HUDEP-2 (cell line): ENCODE data around the gene PRKD2.

Source experiments
- DNase-seq, 76 experiments: peaks; one replicate each; lab custom pipeline; 2025; ENCODE audit not compliant: unreplicated experiment in 76 of 76; lab: John Stamatoyannopoulos, UW

The PRKD2 gene

DNA sequence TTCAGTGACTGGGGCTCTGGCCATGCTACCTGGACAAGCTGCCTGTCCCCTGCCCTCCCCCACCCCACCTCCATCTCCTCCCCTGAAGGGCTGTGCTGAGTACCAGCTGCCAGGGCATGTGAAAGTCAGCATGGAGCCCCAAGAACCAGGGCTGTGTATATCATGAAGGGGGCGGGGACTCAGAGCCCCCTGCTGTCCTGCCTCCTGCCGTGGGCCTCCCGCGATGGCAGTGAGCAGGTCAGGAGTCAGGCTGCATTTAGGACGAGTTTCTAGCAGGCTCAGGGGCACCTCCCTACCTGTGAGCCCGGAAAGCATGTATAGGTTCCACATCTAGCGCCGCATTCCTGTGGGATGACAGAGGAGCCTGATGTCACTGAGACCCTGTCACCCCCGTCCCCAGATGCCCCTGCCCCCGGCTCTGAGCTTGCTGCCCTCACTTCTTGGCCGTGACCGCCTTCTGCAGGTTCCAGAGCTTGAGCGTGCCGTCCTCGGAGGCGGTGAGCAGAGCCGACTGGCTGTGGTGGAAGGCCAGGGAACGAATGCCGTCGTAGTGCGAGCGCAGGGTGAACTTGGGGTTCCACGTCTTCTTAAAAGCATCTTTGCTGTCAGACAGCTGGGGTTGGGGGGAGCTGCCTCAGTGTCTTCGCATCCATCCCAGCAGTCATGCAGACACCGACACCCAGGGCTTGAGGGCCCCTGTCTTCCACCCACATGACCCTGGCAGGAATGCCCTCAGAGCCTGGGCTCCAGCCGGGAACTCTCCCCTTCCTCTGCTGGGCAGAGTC is 8.3 kb upstream of the PRKD2 start:
- DNase-seq = no peak

DNA sequence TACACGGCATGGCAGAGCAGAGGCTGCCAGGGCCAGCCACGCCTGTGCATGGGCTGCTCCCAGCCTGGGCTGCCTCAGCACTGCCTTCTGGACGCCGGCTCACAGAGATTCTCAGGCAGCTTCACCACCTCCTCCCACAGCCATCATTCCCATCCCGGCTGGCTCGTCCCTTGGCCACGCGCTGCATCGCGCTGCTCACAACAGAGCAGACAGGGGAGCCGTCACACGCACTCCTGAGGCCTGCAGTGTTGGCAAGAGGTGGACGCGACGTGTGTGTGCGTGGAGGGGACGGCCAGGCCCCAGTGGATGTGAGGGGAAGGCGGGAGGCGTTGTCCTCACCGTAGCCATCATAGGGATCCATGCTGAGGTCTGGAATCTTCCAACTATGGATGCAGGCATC is 7.6 kb upstream of the PRKD2 start:
- no peak for DNase-seq

DNA sequence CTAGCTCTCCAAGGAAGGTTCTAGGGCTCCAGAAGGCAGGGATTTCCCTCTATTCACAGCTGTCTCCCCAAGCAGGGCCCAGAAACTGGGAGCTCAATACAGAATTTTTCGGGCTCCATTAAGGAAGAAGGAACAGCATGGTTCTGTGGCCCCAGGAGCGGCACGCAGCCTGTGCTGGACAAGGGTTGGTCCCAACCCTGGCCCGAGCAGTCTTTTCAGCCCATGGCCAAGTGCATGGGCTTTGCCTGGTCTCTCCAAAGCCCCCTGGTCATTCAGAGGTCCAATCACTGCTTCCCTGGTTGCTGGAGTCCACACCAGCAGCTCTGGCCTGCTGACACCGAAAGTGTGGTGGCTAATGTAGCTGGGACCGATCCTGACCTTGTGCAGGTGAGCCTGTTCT is 6.6 kb upstream of the PRKD2 start:
- no peak for DNase-seq

DNA sequence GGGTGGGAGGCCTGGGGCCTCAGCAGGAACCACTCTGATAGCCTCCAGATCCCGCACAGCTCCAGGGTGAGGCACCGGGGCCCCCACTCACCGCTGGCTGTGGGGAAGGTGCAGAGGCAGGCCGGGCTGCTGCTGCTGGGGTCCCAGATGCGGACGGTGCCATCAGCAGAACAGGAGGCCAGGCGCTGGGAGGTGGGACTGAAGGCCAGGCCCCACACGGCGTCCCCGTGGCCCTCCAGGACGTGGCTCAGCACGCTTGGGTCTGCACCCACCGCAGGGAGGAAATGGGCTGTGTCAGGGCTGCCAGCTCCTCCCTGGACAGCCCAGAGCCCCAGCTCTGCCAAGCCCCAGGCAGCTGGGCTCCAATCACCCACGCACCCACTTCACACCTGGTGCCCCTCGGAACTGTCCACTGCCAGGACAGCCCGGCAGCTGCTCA is 6.1 kb upstream of the PRKD2 start:
- DNase-seq = no peak

DNA sequence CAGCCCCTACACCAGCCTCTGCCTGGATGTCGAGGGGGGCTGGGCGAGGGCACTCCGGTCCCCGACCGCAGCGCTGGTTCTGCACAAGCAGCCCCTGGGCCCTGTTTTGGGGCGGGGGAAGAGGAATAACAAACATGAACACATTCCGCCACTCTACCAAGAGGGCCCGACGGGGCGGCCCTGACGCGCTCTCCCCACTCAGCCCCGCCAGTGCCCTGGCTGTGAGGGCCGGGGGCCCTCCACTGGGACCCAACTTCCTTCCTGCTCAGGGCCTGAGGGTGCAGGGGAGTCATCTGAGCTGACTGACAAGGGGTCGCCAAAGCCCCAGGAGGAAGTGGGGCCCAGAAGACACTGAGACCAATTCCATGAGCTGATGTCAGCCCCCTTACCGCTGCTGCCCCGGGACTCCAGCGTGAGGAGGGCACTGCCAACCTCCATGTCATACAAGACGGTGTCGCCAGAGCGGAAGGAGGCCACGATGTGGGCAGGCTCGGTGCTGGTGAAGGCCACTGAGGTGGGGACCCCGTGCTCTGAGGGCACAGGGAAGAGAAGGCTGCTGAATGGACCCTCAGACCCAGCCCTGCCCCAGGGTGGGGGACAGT is 5.6 kb upstream of the PRKD2 start:
- DNase-seq = no peak

DNA sequence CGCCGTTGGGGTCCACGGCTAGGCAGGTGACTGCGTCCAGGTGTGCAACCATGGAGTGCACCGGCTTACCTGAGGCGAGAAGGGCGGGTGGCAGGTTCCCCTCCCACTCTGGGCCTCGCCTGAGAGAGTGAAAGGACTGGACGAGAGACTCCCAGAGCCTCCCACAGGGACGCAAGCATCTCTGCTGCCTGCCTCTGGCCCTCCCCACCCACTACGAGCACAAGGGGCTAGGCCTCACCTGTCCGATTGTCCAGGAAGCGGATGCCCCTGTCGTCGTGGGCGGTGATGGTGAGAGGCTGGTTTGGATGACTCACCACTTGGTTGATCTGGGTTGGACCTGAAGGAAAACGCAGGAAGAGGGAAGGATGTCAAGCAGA is 5.1 kb upstream of the PRKD2 start:
- DNase-seq = no peak

DNA sequence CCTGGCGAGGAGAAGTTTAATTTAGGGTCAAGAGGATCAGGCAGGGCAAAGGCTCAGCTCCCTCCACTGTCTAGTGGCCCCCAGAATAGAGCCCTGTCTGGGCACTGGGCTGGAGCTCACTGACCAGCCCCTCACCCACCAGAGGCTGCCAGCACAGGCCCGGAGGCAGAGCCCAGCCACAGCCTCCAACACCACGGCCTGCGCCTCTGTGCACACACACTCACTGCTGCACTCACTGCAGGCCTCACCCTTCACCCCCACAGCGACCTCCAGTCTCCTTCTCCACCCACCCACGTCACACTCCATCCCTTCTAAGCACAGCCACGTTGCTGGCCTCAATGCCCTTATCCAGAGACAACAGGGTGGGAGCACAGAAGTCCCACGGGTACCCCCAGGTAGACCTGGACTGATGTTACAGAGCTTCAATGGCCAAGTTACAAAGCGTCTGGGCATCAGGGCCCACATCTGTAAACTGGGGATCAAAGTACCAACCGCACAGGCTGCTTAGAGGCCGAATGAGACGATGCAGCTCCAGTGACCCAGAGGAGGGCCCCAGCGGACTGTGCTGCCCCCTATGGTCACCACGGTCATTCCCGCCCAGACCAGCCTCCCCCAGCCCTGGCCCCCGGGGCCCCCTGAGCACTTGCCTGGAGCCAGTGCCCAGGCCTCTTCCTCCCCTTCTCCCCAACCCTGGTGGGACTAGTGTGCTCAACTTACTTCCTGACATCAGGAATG is 4.5 kb upstream of the PRKD2 start:
- DNase-seq = no peak

DNA sequence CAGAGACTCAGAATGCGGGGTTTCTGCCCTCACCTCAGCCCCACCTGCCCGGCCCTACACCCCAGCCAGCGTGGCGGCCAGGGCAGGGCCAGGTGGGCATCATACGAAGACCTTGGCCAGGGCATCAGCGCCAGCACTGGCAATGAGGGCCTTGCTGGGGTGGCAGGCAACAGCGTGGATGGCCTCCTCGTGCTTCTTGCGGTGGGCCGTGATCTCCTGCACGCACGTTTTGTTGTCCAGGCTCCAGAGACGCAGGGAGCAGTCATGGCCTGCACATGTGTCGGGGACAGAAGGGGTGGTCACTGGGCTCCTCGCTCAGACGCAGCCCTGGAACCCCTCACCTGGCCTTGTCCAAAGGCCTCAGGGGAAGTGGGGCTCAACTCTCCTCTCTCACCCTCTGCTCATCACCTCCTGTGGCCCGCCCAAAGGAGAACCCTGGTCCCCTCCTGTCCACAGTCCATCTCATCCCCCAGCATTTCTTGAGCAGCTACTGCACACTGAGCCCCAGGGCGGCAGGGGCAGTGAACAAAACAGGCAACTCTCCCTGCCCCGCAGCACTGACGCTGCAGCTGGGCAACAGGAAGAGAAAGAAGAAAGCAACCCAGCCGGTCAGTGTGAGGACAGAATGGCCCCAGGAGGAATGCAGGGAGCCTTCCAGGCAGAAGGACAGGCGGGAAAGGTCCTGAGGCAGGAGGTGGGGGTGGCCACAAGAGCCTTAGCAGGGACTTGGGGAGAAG is 3.8 kb upstream of the PRKD2 start:
- no peak for DNase-seq

DNA sequence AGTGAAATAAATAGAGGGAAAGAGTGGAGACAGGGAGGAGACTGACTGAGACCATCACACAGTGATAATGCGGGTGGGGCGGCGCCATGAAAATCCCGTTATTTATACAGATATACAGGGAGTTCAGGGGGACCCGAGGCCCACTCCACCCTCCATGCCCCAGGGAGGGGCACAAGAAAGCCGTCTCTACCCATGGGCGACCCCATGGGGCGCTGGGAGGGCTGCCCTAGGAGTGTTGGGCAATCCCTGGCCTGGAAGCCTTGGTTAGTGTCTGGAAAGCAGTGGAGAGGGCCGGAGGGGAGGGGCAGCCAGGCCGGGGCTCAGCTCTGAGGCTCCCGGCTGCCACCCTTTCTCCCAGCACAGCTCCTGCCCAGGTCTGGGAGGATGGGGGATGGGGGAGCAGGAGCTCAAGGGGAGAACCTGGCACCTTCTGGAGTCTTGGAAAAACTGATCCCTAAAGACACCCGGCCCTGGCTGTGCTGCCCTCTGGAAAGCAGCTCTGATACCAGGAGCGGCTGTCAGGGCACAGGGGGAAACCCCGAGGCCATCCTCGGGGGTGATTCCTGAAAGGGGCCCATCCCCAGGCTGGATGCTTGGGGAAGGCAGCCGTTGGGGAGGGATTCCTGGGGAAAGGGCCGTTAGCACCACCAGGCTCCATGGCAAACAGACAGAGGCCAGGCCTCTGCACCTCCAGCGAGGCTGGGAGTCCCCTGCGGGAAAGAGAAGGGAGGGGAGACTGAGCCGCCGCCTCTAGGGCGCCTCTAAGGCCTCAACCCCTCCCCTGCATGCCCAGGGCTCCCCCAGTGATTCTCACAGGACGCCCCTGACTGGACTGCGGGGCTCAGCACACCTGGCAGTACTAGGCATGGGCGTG is 3.0 kb upstream of the PRKD2 start:
- no peak for DNase-seq

DNA sequence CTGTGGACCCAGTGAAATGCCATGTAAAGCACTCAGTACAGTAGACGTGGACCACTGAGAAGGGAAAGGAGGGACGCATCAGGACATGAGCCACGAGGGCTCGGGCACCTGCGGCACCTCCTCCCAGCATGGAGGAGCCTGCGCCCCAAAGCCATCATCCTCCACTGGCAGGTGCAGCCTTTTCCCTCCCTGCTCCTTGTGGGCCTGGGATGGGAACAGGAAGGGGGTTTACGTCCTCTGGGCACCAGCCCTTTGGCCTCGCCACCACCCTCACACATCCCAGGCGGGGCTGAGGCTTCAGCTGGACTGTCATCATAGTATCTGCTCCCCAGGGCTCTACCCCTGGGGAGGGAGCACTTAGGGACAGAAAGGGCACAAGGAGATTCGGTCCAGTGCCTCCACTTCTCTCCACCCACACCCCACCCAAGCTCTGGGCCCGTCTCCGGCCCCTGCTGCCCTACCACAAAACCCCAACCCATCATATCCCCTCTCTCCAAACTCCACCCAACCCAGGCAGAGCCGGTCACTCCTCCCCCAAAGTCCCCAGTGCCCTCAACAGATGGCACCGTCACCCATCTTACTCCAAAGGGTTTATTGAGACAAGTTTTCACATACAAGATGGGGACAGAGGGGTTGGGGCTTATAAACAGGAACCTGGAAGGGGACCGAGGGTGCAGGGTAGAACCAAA is 2.2 kb upstream of the PRKD2 start:
- no peak for DNase-seq

DNA sequence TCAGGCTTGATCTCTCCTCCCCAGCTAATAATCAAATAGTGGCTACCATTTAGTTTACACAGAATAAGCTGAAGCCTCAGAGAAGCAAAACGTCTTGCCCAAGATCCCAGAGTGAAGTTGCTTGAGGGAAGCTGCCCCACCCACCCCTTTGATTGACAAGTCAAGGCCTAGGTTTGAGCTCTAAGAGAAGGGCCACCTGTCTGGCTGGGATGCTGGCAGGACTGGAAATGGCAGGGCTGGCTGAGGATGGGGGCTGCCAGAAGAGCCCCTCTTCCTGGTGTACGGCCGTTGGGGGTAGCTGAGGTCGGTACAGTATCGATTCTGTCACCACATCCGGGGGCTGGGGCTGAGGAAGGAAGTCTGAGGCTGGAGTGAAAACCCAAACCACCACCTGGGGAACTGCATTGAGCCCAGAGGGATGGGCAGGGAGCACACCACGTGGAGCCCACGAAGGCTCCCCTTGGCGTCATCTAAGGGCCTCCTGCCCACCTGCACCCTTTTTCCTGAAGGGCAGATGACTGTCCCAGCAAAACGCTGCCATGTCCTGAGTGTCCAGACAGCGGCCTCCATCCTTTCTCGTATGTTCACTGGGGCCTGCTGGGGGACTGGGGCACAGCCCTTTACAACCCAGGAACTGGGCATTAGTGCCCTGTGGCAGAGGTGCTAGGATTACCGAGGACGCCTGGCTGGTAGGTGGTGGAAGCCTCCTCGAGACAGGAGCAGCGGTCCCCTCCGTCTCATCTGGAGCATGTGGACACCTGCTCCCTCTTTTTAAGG is 1.4 kb upstream of the PRKD2 start:
- DNase-seq = peak in 30 of 76 experiments; percentile 18 to 86 (median 47)

DNA sequence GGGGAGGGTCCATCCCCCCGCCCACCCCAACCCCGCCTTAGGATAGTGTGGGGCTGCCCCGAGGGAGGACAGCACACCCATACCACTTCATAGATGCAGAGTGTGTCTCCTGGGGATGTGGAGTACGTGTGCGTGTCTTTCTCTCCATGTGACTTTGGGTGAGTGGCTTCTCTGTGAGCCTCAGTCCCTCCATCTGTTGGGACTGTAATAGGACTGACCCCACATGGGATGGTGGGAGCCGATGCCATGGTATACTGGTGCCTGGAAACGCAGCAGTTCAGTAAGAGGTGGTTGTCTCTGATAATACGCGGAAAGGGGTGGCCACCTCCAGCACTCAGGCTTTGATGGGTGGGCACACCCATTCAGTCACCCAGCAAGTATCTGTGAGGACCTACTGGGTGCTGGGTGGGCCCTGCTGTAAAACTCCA is 816 bp upstream of the PRKD2 start:
- peak in 37 of 76 experiments; percentile 18 to 86 (median 54) for DNase-seq

DNA sequence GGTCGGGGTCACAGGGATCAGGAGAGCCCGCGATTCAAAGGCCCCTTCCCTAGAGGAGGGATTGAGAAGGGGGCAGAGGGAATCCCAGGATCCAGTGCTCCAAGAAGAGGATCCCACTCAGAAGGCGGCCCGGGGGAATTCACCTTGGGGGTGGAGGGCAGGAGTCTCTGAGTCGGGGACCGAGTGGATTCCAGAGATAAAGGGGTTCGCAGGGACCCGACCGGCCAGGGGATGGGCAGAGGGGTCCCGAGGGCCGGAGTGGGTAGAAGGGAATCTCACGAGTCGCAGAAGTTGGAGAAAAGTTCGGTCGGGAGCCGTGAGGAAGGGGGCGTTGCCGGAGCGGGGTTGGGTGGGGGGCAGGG is 261 bp downstream of the PRKD2 start:
- no peak for DNase-seq

DNA sequence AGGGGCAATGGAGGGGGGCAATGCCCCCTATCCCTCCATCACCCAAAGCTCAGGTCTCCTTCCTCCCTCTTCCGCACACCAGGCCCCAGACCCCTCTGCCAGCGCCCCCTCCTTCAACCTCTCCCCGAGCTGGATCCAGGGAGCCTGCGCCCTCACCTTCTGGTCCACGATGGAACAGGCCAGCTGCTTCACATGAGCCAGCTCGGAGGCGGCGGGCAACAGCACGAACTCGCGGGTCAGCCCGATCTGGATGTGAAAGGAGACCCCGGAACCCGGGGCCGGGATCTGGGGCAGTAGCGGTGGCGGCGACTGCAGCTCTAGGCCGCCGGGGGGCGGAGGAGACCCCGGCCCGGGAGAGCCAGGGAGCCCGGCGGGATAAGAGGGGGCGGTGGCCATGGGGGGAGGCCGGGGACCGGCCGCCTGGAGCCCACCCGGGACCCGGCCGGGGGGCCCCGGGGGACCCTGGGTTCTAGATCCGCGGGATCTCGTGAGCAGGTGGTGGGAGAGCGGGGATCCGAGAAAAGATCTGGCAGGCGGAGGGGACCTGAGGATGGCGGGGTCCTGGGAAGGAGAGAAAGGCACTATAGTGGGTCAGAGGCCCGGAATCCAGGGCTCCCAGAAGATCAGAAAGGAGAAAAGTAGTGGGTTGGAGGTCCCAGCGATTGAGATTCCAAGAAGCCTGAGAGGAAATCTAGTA is 791 bp downstream of the PRKD2 start:
- DNase-seq = no peak

DNA sequence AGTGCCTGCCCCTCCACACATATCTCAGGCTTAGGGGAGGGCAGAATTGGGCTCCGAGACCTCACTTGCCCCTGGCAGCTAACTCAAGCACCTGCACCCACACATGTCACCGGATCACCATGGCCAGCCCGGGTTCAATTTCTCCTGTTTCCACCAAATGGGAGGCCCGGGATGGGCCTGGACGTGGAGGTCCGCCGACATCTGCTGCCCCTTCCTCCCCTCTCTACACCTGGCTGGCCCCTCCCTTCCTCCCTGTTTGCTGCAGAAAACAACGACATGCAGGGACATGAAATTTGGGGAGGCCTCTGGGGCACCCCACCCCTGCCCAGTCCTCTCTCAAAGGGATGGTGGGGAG is 1.3 kb downstream of the PRKD2 start:
- DNase-seq = no peak

DNA sequence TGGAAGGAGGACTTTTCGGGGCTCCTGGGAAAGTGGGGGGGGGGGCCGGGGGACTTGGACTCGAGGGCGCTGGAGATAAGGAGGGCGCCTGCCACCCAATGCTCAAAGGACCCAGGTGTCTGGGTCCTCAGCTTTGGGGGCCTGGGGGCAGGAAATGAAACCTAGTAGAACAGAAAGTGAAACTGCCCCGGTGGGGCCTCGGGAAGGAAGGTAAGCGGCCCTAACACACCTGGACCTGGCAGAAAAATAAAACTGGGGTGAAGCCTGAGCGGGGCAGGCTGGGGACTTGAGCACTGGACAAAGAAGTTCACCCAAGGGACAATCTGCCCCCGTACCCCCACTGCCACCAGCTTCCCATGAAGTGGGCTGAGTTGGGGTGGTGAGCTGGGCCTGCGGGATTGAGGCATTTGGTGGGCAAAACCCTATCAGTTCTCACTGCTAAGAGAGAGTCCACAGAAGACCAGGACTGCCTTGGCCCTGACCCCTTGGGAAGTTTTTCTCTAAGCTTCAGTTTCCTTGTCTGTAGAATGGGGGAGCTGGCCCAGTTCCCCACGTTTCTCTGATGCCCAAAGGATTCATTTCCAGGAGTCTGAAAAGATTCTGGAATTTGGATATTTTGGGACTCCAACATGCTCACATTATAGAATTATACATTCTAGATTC is 2.3 kb downstream of the PRKD2 start:
- DNase-seq = no peak

DNA sequence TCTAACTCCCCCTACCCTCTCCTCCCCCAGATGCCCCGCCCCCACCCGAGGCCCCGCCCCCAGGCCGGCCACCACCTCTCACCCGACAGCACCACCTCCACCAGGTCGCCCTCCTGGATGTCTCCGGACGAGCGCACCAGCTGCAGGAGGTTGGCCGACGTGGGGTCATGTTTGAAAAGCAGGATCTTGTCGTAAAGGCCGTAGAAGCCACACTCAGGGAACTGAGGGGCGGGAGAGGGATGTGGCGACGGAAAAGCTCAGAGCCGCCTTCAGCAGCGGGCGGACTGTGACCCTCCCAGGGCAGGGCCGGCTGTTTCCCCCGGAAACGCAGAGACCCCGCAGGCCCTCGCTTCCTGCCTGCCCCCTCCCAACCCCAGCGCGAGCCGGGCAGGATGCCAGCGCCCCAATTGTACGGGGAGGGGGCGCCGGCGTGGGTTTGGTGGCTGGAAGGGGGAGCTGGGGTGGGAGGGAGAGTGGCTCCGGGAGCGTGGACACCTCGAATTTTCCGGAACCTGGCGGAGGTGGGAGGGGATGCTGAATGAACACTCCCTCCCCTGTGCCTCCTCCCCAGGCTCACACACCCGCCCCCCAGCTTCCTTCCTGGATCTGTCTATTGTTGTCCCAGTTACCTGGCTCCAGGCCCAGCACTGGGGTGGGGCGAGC is 3.0 kb downstream of the PRKD2 start:
- peak in 73 of 76 experiments; percentile 30 to 94 (median 77) for DNase-seq
